NK-92 treated with Interleukin-12 subunit alpha and Interleukin-12 subunit beta, amount 100 ng/mL, for 24 hours (cell line): Measurements from ENCODE around the gene TERB2.
"Not testable (repeated sequence)": the region's sequence is repeated elsewhere in the genome, so short reads cannot be mapped to it uniquely, and the experiment has no call there.

Experiments
- DNase-seq: peaks from one replicate; lab custom pipeline; 2025; lab: John Stamatoyannopoulos, UW

TERB2 gene, protein sequence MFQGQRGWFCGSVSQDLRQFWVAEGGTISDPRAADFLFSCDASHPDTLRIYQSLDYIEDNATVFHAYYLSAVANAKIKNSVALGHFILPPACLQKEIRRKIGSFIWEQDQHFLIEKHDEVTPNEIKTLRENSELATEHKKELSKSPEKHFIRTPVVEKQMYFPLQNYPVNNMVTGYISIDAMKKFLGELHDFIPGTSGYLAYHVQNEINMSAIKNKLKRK

DNA sequence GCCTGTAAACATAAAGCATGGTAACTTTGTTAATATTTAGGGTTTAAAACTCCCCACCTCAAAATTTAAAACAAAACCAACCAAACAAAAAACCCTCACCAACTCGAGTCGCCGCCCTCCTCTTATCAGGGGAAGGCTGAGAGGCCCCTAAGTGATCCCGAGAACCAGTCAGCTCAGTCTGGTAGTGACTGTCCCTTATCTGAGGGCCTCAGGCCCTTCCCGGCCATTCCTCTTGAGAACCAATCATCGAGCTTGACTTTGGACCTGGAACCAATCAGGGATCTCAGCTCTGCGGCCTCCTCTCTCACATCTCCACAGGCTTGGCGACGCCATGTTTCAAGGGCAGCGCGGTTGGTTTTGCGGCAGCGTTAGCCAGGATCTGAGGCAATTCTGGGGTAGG is at the start of gene TERB2:
TERB2 (plus strand) TSS at position 300 of the 400 bp plus-strand sequence; CDS start at position 332, 32 bp downstream.
- DNase-seq, result no peak

DNA sequence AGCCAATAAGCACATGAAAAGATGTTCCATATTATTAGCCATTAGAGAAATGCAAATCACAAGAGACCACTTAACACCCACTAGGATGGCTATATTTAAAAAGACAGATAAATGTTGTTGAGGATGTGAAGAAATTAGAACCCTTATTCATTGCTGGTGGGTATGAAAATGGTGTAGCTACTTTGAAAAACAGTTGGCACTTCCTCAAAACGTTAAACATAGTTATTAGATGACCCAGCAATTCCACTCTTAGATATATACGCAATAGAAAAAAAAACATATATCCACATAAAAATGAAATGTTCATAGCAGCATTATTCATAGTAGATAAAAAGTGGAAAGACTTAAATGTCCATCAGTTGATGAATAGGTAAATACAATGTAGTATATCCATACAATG is 47.1 kb upstream of the TERB2 start:
- no peak for DNase-seq

DNA sequence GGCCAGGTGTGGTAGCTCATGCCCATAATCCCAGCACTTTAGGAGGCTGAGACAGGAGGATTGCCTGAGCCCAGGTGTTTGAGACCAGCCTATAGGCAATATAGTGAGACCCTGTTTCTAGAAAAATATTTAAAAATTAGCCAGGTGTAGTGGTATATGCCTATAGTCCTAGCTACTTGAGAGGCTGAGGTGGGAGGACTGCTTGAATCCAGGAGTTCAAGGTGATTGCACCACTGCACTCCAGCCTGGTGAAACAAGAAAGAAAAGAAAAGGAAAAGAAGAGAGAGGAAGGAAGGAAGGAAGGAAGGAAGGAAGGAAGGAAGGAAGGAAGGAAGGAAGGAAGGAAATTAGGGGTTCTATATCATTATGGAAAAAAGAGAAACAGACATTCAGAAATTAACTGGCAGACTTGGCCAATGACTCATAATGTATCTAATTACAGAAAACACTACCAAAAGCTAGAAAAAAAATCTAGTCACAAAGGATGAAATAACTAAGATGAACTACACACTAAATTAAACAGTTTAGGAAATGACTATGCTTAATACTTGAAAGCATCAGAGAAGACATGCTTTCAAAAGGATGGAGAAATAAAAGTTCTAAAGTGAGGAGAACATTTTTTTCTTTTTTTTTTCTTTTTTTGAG is 45.4 kb upstream of the TERB2 start:
- no peak for DNase-seq

DNA sequence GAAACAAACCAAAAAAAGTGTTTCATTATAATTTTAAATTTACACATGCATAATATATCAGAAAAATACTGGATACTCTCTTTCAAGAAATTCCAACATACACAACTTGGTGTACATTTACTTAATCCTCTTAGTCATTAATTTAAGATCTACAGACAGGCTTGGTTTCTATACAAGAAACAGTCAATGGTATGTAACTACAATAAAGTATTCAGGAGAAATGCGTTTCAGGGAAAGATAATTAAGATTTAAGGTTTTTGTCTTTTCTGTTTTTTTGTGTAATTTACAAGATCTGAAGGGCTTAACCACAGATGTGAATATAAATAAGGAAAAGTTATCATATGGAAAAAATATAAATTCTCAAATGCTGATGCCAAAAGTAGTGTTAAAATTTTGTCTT is 44.3 kb upstream of the TERB2 start:
- not testable (repeated sequence) for DNase-seq

DNA sequence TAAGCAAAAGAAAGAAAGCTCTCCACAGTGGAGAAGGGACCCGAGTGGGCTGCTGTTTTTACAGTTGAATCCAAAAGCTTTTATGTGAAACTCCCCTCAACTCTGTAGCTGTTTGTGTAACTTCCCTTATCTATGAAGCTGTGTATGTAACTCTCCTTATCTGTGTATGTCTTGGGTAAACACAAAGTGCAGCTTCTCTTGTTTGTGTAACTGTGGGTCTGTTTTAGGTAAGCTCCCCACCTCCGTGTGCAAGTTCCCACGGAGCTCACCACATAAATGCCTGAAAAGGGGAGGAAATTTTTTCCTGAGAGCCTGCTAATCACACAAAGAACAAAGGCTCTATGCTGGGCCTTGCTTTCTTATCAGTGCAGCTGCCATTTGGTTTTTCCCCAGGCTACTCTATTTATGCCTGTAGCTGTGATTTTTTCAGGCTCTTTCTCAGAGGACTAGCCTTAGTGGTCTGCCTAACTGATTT is 43.5 kb upstream of the TERB2 start:
- DNase-seq, result not testable (repeated sequence)

DNA sequence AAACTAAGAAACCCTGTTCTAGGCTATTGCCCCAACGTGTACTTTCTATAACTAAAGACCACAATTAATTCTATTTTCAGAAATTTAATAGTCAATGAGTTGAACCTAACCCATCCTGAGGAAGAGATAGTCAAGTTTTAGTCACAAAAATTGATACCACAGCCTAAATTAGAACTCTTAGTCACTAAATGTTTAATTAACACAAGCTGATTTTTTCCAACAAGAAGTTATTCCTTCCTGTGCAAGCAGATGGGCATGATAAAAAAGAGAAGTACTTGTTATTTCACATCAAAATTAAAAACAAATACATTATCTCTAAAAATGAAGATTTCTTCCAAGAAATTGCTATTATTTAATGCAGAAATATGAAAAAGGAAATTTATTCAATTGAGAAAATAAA is 38.4 kb upstream of the TERB2 start:
- no peak for DNase-seq

DNA sequence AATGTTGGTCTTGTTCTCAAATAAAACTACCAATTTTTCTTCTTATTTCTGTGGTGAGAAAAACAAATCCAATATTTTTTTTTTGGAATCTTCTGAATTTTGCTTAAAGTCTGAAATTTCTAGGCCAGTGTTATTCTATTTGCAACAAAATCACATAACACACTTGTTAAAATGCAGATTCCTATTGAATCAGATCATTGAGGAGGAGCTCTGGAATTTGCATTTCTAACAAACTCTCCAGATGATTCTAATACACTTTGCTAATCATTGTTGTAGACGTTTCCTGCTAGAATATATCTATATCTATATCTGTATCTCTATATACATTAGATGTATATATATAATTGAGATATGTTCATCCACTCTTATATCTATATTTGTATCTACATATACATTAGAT is 27.8 kb upstream of the TERB2 start:
- DNase-seq, result not testable (repeated sequence)

DNA sequence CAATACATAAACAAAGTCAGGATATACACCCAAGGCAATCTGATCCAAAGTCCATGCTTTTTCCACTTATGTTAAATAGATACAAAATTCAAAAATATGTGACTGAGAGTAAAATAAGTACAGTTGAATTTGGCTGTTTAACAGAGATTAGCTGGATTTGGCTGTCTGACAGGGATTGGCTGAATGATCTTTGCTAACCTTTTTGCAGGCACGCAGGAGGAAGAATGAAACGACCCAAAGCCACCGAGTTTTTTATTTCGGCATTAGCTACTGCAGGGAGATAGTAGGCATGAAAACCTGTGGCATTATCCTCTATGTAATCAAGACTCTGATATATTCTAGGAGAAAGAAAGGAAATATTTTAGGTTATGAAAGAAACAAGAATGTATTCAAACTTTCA is 26.2 kb upstream of the TERB2 start:
- not testable (repeated sequence) for DNase-seq

DNA sequence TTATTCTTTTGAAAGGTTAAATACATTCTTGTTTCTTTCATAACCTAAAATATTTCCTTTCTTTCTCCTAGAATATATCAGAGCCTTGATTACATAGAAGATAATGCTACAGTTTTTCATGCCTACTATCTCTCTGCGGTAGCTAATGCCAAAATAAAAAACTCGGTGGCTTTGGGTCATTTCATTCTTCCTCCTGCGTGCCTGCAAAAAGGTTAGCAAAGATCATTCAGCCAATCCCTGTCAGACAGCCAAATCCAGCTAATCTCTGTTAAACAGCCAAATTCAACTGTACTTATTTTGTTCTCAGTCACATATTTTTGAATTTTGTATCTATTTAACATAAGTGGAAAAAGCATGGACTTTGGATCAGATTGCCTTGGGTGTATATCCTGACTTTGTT is 1.8 kb downstream of the TERB2 start:
- not testable (repeated sequence) for DNase-seq

DNA sequence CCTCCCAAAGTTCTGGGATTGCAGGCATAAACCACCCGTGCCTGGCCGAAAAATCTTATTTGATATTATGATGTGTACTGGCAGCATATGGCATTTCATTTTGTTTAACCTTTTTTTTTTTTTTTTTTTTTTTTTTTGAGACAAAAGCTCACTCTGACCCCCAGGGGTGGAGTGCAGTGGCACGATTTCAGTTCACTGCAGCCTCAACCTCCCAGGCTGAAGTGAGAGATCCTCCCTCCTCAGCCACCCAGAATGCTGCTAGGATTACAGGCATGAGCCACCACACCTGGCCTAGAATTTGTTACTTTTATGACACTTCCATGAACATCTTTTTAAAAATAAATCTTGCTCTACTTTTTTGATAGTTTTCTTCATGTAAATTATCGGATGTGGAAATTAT is 12.0 kb downstream of the TERB2 start:
- no peak for DNase-seq

DNA sequence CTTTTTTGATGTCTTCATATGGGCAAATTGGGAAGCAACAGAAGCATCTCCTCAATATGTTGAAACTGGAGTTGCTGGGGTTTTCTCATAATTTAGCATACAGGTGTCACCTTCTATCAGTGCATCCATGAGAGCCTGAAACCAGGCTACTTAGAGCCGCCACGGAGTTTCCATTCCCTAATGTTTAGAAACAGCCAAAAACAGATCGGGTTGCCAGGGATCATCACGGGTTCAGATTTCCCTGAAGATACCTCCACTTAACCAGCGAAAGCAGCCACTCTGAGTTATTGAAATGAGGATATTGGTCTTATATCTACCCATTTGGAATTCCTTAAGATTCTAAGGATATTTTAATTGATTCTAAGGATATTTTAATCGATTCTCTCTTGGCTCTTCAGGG is 14.5 kb downstream of the TERB2 start:
- no peak for DNase-seq

DNA sequence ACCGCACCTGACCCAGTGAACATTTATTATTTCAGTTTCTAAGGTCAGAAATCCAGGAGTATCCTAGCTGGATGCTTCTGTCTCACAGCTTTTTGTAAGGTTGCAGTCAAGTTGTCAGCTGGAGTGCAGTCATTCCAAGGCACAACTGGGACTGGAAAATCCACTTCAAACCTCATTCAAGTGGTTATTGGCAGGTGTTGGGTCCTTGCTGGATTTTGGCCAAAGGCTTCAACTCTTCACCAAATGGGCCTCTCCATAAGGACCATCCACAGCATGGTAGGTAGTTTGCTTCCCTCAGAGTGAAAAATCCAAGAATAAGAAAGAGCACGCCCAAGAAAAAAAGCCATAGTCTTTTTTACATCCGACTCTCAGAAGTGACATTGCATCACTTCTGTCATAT is 19.7 kb downstream of the TERB2 start:
- not testable (repeated sequence) for DNase-seq

DNA sequence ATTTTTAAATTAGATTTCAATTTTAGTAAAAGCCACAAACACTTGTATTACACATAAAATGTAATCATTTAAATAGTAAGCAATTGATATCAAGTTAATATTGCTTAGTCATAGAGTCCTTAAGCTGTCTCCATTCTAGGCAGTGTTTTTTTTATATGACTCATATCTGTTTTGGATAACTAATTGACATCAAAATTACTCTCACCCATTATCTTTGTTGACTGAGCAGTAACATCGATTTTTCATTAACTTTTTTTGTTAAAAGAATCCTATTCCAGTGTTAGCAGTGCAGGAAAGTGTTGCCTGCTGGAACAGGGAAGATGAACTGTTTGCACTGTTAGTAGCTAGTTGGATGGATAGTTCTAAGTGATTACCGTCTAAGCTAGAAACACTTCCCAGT is 21.3 kb downstream of the TERB2 start:
- DNase-seq, result not testable (repeated sequence)

DNA sequence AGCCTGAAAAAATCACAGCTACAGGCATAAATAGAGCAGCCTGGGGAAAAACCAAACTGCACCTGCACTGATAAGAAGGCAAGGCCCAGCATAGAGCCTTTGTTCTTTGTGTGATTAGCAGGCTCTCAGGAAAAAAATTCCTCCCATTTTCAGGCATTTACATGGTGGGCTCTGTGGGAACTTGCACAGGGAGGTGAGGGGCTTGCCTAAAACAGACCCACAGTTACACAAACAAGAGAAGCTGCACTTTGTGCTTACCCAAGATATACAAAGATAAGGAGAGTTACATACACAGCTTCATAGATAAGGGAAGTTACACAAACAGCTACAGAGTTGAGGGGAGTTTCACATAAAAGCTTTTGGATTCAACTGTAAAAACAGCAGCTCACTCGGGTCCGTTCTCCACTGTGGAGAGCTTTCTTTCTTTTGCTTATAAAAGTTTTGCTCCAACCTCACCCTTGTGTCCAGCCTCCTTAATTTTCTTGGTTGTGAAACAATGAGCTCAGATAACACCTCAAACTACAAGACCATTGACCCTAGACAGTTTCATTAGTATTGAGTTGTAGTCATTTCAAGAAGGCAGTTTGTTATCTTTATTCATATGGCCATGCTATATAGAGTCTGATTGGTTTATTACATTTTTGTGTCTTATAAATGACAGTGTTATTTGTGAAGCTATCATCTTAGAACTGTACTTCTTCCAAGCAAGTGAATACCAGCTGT is 23.3 kb downstream of the TERB2 start:
- not testable (repeated sequence) for DNase-seq

DNA sequence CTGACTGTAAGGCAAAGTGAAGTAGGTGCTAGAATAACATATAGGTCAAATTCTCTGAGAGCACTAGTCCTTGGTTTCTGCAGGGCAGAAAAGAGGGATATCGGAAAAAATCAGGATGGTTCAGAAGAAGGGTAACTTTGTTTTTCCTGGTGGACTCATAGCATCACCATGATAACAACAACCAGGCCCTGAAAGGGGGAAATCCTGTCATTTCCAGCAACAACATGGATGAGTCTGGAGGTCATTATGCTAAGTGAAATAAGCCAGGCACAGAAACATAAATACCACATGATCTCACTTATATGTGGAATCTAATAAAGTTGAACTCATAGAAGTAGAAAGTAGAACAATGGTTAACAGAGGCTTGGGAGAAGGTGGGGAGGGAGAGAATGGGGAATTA is 27.7 kb downstream of the TERB2 start:
- DNase-seq, result not testable (repeated sequence)

DNA sequence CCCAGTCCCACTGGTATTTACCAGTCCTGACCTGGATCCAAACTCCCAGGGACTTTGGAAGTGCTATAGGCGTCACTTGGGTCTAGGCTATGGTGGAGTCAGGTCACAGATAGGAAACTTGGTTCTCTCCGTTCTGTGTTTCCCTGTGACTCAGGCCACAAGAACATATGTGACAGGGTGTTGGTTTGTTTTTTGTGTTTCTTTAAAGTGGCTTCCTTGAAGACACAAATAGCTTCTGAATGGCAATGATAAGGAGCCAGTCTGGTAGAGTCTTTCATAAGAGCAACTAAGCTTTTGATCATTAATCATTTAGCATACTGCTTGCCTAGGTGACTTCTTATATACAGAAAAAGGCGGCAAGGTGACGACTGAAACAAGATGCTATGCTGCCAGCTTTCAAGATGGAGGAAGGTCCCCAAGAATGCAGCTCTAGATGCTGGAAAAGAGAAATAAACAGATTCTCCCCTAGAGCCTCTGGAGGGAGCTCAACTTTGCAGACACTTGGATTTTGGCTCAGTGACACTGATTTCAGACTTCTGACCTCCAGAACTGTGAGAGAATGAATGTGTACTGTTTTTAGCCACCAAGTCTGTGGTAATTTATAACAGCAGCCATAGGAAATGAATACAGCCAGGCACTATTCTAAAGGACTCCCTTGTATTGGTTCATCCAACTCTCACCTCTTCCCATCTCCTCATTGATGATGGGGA is 30.0 kb downstream of the TERB2 start:
- DNase-seq, result not testable (repeated sequence)

DNA sequence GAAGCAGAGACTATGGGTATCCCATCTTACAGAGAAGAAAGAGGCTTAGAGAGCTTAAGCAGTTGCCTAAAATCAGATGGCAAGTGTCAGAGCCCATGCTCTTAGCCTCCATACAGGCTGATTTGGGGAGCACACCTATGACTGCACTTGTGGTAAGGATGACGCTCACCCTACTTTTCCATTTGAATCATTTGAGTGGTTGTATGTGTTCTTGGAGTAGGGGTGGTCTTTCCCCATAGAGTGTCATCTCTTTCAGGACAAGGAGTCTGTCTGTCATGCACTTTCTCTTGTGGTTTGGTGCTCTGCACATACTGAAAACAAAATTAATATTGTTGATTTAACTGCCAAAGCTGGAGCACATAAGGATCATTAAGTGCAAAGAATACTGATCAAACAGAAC is 31.2 kb downstream of the TERB2 start:
- DNase-seq, result not testable (repeated sequence)

DNA sequence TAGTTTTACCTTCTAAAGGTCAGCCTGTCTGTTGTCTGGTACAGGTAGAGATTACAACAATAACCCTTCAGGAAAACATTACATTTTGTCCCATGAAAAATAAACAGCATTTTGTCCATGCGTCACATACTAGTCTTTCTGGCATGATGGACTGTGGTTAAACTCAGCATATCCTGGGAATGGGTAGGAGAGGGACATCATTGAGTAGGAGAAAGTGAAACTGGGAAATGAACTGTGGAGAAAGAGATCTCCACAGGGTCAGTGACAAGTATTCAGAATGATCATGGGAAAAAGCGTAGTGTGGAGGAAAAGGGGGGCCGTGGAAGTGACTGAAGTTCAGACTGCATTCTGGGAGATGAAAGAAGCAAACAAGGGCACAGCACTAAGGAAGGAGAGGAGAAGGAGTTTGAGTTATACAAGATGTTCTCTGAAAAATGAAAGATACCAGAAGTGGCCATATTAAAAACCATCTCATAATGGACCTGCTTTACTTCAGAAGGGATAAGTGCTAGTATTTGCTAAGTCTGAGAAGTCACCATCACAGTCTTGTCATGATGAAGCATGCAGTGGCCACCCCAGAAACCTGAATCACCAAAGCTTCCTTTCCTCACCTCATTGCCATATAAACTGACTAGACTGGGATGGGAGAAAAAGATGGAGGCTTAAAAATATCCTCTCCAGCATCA is 31.8 kb downstream of the TERB2 start:
- not testable (repeated sequence) for DNase-seq

DNA sequence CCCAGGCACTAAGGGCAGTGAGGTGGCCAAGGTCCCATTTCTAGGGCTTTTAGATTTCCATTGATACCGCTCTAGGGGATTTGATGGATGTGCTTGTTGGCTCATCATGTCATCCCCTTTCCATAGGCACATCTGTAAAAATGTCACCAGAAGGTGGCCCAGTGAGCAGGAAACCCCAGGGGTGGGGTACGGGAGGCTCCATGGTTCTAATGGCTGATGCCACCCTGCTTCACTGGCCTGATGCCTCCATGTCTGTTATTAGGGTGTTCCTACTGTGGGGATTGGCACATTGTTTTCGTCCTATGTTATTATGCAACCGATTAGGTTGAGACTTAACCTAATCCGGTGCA is 32.4 kb downstream of the TERB2 start:
- DNase-seq, result not testable (repeated sequence)

DNA sequence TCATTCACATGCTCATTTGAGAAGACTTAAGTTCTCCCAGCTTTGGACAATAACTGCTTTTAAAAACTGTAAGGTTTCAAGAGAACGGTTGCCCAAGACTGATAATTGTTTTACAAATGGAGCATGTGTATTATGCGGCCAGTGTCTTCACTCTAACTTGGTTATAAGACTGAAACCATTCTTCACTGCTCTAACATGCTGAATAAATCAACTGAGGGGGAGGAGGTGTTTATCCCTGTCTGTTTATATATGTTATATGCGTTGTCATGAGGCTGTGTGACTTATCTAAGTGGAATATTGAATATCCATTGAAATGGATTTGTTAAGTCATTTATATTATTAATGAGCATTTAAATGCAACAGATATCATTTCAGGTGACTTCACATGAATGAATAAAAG is 41.1 kb downstream of the TERB2 start:
- DNase-seq, result not testable (repeated sequence)

DNA sequence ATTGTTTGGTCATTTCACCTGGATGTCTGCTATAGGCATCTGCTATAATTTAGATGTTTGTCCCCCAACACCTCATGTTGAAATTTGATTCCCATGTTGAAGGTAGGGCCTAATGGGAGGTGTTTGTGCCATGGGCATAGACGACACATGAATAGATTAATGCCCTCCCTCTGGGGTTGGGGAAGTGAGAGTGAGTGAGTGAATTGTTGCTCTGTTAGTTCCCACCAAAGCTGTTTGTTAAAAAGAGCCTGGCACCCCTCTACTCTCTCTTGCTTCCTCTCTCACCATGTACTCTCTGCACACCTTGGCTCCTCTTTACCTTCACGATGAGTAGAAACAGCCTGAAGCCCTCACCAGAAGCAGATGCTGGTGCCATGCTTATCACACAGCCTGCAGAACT is 42.6 kb downstream of the TERB2 start:
- DNase-seq, result no peak

DNA sequence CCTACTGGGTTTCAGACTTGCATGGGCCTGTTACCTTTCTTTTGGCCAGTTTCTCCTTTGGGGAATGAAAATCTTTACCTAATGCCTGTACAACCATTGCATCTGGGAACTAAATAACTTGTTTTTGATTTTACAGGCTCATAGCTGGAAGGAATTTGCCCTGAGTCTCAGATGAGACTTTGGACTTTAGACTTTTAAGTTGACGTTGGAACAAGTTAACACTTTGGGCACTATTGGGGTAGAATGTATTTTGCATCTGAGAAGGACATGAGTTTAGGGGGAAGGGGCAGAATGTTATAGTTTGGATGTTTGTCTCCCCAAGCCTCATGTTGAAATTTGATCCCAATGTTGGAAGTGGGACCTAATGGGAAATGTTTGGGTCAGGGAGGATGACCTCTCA is 44.7 kb downstream of the TERB2 start:
- DNase-seq, result not testable (repeated sequence)
